ENCODE results near the gene CHD2. TPM values are rescaled to one million over a fixed set of nuclear protein-coding genes. Genes with fewer than 3 reads are reported as not detected.

CHD2 gene
- total RNA-seq, 6 donors from 2014 or later = 102 to 500 (median 155) TPM

DNA sequence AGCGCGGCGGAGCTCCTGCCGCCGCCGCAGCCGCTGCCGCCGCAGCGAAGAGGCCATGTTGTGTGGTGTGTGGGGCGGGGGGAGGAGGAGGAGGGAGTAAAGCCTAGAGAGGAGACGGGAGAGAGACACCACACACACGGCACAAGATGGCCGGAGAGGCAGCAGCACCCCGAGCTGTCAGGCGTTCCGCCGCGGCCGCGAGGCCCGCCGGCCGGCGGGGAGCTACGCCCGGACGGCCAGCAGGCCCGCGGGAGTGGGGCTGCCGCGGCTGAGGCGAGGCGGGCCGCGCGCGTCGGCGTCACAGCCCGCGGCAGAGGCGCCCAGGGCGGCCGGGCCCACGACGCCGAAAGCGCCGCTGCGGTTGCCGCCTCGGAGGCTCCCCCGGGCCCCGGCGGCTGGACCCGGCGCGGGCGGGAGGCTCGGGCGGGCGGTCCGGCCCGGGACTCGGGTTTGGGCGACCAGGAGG lies 17.4 kb upstream of the CHD2 start:
- H3K9me3 ChIP-seq = no peaks in the 10 kb centered on the region
- ATAC-seq (ENCODE audit: low FRiP score in 2 of 2) (peak in 1 of 2 donors; percentile 94), DNase-seq (no peak)
- peaks cover 0 to 24% (median 4%) of the 10 kb centered on the region in 4 donors for H3K36me3 ChIP-seq
- H3K27me3 ChIP-seq = no peaks in the 10 kb centered on the region
- peak overlapping the region; percentile 58 to 85 (median 80) for H3K4me3 ChIP-seq
- 0% methylated on average over 6 to 34 of the region's 67 CpGs for WGBS, 2 donors
- TF ChIP-seq POLR2A (IDR thresholded peaks at IDR 0.05) (peak; percentile 65 to 97 (median 82)), EP300 (IDR thresholded peaks at IDR 0.05) (peak in 1 of 4 donors; percentile 72), POLR2AphosphoS5 (IDR thresholded peaks at IDR 0.05) (peak; percentile 95 to 96)
- TF ChIP-seq, protein P1, sequence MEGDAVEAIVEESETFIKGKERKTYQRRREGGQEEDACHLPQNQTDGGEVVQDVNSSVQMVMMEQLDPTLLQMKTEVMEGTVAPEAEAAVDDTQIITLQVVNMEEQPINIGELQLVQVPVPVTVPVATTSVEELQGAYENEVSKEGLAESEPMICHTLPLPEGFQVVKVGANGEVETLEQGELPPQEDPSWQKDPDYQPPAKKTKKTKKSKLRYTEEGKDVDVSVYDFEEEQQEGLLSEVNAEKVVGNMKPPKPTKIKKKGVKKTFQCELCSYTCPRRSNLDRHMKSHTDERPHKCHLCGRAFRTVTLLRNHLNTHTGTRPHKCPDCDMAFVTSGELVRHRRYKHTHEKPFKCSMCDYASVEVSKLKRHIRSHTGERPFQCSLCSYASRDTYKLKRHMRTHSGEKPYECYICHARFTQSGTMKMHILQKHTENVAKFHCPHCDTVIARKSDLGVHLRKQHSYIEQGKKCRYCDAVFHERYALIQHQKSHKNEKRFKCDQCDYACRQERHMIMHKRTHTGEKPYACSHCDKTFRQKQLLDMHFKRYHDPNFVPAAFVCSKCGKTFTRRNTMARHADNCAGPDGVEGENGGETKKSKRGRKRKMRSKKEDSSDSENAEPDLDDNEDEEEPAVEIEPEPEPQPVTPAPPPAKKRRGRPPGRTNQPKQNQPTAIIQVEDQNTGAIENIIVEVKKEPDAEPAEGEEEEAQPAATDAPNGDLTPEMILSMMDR (IDR thresholded peaks at IDR 0.05) = peak in 3 of 6 experiments; percentile 18 to 32 (median 18)
- peak overlapping the region; percentile 99 to 100 (median 100) for H3K27ac ChIP-seq
- peaks cover 30 to 35% (median 34%) of the 10 kb centered on the region in 4 donors for H3K4me1 ChIP-seq

GRCh38 chr15:92883163-92883875 lies 16.8 kb upstream of the CHD2 start:
- Histone ChIP-seq H3K27ac (peak overlapping the region; percentile 99 to 100 (median 100)), H3K4me1 (peaks cover 30 to 40% (median 40%) of the 10 kb centered on the region in 4 donors), H3K27me3 (no peaks in the 10 kb centered on the region), H3K4me3 (peak overlapping the region; percentile 58 to 85 (median 80)), H3K36me3 (peaks cover 0 to 29% (median 7%) of the 10 kb centered on the region in 4 donors), H3K9me3 (no peaks in the 10 kb centered on the region)
- ATAC-seq (ENCODE audit: low FRiP score in 2 of 2) (no peak), DNase-seq (peak in 1 of 2 donors; percentile 91)
- no peak for TF ChIP-seq POLR2AphosphoS5 (IDR thresholded peaks at IDR 0.05)
- TF ChIP-seq EP300 (IDR thresholded peaks at IDR 0.05) = no peak
- no peak for TF ChIP-seq POLR2A (IDR thresholded peaks at IDR 0.05)
- TF ChIP-seq, protein P1 (IDR thresholded peaks at IDR 0.05) = no peak
- 0 to 1% methylated on average over 14 to 53 of the region's 53 CpGs for WGBS, 2 donors

DNA sequence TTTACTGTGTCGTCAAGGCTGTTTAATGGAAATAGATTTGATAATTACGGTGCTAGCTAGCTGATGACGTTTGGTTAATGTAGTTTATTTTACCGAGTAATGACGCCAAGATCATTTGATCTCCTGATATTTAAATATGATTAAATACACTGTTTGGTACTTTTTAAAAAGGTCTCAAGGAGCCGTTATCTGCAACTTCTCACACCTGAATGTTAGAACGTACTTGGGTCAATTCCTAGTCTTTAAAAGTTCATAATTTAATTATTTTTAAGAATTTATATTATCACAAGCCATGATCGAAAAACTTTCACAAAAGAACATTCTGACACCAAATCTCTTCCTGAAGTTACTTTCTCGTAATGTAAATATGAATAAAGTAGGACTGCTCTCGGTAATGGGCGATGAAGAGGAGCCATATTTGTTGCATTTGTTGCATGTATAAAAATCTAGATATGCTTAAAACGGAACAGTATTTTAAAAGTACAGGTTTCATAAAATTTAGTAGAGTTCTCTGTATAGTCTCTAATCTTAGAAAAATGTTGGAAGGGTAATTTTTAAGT lies 16.2 kb upstream of the CHD2 start:
- DNase-seq = no peak
- TF ChIP-seq EP300 (IDR thresholded peaks at IDR 0.05) (no peak), POLR2A (IDR thresholded peaks at IDR 0.05) (peak in 1 of 4 donors; percentile 19)
- WGBS, 2 donors = 0% methylated on average over 12 of the region's 12 CpGs
- Histone ChIP-seq H3K4me1 (peaks cover 34 to 47% (median 44%) of the 10 kb centered on the region in 4 donors), H3K27me3 (no peaks in the 10 kb centered on the region), H3K4me3 (peak overlapping the region; percentile 58 to 85 (median 80)), H3K27ac (peak overlapping the region; percentile 99 to 100 (median 100)), H3K9me3 (no peaks in the 10 kb centered on the region), H3K36me3 (peaks cover 0 to 36% (median 7%) of the 10 kb centered on the region in 4 donors)
- no peak for ATAC-seq (ENCODE audit: low FRiP score in 2 of 2)

- TF ChIP-seq POLR2A (IDR thresholded peaks at IDR 0.05) (peak in 1 of 4 donors; percentile 10), EP300 (IDR thresholded peaks at IDR 0.05) (no peak)
- Histone ChIP-seq H3K4me3 (peak overlapping the region; percentile 58 to 85 (median 80)), H3K27me3 (no peaks in the 10 kb centered on the region), H3K27ac (peak overlapping the region; percentile 99 to 100 (median 100)), H3K9me3 (no peaks in the 10 kb centered on the region), H3K36me3 (peaks cover 0 to 42% (median 7%) of the 10 kb centered on the region in 4 donors), H3K4me1 (peaks cover 36 to 53% (median 50%) of the 10 kb centered on the region in 4 donors)
- DNase-seq = no peak
- no peak for ATAC-seq (ENCODE audit: low FRiP score in 2 of 2)
- WGBS, 2 donors = 1% methylated on average over 6 of the region's 6 CpGs
Observed at GRCh38 chr15:92884436-92885223, 15.5 kb upstream of the CHD2 start.

DNA sequence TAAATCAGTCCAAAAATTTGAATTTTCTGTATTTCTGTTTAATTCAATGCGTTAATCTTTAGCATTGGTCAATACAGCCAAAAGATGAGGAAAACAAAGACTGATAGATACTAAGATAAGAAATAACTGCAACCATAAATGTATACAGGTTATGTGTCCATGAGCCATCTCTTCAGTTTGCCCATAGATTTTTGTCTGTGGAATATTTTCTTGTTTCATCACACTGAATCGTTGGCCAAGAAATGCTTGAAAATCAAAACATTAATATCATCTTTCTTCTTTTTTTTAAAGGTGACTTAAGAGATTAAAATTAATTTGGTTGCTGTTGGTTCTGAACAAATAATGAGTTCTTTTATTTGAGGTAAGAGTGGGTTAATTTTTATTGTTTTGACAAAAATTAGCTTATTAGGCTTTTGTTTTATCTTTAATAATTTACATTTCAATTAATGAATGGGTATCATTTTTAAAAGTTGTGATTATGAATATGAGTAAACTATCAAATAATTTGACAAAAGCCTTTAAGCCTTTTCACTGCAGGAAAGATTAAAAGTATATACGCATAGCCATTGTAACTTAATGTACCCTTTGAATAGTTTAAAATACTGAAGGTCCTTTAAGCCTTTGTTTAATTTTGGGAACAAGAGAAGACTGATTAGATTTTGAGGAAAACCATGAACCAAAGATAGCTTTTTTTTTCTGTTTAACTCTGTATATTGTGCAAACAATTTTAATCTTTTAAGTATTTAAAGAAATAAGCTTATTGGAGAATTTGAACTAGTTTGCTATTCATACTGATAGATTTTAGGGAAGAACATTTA lies 14.7 kb upstream of the CHD2 start:
- Histone ChIP-seq H3K9me3 (no peaks in the 10 kb centered on the region), H3K27me3 (no peaks in the 10 kb centered on the region), H3K4me3 (peak overlapping the region; percentile 14 to 85 (median 68)), H3K4me1 (peaks cover 40 to 56% (median 53%) of the 10 kb centered on the region in 4 donors), H3K36me3 (peaks cover 0 to 48% (median 7%) of the 10 kb centered on the region in 4 donors), H3K27ac (peak overlapping the region; percentile 99 to 100 (median 100))
- DNase-seq = no peak
- TF ChIP-seq, protein P1 (IDR thresholded peaks at IDR 0.05) = no peak
- no peak for TF ChIP-seq EP300 (IDR thresholded peaks at IDR 0.05)
- TF ChIP-seq POLR2A (IDR thresholded peaks at IDR 0.05) = no peak
- TF ChIP-seq POLR2AphosphoS5 (IDR thresholded peaks at IDR 0.05) = no peak
- ATAC-seq (ENCODE audit: low FRiP score in 2 of 2) = no peak
- 8% methylated on average over 3 of the region's 3 CpGs for WGBS, 2 donors

Measured in upper lobe of left lung (tissue), 6 donors.